ENCODE measurements around the gene GID4. TPM values are rescaled to one million over a fixed set of nuclear protein-coding genes. Genes with fewer than 3 reads are reported as not detected.

The GID4 gene
- total RNA-seq, 6 donors from 2014 or later: 6.3 to 17.1 (median 9.8) TPM

DNA sequence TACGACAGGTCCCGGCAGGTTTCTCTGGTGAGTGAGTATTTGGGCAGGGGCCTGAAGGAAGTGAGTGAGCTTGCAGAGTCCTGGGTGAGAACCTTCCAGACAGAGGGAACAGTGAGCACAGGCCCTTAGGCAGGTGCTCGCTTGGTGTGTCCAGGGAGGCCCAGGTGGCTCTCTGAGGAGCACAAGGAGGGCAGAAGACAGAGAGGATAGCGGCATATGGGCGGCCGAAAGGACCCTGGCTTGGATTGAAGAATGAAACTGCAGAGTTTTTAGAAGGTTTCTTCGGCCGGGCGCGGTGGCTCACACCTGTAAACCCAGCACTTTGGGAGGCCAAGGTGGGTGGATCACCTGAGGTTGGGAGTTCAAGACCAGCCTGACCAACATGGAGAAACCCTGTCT lies 55.2 kb downstream of the GID4 start:
- Histone ChIP-seq H3K27ac (no peak overlapping the region), H3K36me3 (peaks cover 13 to 76% (median 51%) of the 10 kb centered on the region in 4 donors), H3K4me1 (peaks cover 0 to 4% (median 2%) of the 10 kb centered on the region in 4 donors), H3K4me3 (no peak overlapping the region), H3K9me3 (no peaks in the 10 kb centered on the region), H3K27me3 (no peaks in the 10 kb centered on the region)
- ATAC-seq (ENCODE audit: low FRiP score in 2 of 2): no peak
- TF ChIP-seq POLR2AphosphoS5 (IDR thresholded peaks at IDR 0.05): no peak
- WGBS, 2 donors: 97 to 98% methylated on average over 10 of the region's 10 CpGs
- DNase-seq: no peak

DNA sequence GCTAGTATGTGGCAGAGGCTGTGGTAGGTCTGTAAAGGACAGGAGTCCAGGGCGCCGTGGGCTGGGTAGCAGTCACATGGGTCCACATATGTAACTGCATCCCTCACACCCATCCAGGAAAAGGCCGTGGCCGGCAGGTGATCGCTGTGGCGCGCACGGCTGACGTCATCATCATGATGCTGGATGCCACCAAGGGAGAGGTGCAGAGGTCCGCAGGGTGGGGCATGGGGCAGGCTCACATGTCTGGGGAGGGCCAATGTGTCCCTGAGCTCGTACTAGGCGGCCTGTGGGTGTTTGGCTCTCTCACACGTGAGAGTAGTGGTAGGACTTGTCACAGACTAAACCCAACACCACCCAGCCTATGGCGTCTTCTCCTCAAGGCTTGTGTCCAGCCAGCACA lies 60.3 kb downstream of the GID4 start:
- H3K27me3 ChIP-seq: no peaks in the 10 kb centered on the region
- peaks cover 20 to 89% (median 76%) of the 10 kb centered on the region in 4 donors for H3K36me3 ChIP-seq
- TF ChIP-seq, protein P1, sequence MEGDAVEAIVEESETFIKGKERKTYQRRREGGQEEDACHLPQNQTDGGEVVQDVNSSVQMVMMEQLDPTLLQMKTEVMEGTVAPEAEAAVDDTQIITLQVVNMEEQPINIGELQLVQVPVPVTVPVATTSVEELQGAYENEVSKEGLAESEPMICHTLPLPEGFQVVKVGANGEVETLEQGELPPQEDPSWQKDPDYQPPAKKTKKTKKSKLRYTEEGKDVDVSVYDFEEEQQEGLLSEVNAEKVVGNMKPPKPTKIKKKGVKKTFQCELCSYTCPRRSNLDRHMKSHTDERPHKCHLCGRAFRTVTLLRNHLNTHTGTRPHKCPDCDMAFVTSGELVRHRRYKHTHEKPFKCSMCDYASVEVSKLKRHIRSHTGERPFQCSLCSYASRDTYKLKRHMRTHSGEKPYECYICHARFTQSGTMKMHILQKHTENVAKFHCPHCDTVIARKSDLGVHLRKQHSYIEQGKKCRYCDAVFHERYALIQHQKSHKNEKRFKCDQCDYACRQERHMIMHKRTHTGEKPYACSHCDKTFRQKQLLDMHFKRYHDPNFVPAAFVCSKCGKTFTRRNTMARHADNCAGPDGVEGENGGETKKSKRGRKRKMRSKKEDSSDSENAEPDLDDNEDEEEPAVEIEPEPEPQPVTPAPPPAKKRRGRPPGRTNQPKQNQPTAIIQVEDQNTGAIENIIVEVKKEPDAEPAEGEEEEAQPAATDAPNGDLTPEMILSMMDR (IDR thresholded peaks at IDR 0.05): no peak
- TF ChIP-seq POLR2A (IDR thresholded peaks at IDR 0.05) (no peak), EP300 (IDR thresholded peaks at IDR 0.05) (no peak), POLR2AphosphoS5 (IDR thresholded peaks at IDR 0.05) (no peak)
- ATAC-seq (ENCODE audit: low FRiP score in 2 of 2) (no peak), DNase-seq (no peak)
- no peaks in the 10 kb centered on the region for H3K9me3 ChIP-seq
- 97 to 98% methylated on average over 9 to 14 of the region's 14 CpGs for WGBS, 2 donors
- no peaks in the 10 kb centered on the region for H3K4me1 ChIP-seq
- no peak overlapping the region for H3K4me3 ChIP-seq
- no peak overlapping the region for H3K27ac ChIP-seq

DNA sequence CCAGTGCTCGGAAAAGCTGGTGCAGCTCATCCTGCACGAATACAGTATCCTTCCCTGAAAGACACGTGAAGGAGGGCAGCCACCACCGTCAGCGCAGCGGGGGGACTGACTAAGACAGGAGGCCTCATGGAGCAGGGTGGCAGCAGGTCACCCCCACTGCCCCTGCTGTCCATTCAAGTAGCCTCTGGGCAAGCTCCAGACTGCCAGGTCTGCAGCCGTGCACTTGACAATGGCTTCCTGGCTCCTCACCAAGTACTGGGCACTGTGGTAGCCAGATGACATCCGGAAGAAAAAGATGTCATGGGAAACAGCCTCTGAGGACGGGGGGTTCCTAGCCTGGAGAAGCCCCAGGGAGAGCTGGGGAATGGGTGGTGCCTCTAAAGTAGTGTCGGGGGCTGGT lies 61.4 kb downstream of the GID4 start:
- WGBS, 2 donors: 79 to 92% methylated on average over 6 to 10 of the region's 10 CpGs
- DNase-seq: no peak
- TF ChIP-seq EP300 (IDR thresholded peaks at IDR 0.05): no peak
- TF ChIP-seq, protein P1 (IDR thresholded peaks at IDR 0.05): no peak
- TF ChIP-seq POLR2AphosphoS5 (IDR thresholded peaks at IDR 0.05): no peak
- no peak for TF ChIP-seq POLR2A (IDR thresholded peaks at IDR 0.05)
- no peak for ATAC-seq (ENCODE audit: low FRiP score in 2 of 2)
- no peak overlapping the region for H3K27ac ChIP-seq
- no peaks in the 10 kb centered on the region for H3K9me3 ChIP-seq
- no peaks in the 10 kb centered on the region for H3K4me1 ChIP-seq
- H3K36me3 ChIP-seq: peaks cover 20 to 92% (median 79%) of the 10 kb centered on the region in 4 donors
- H3K27me3 ChIP-seq: no peaks in the 10 kb centered on the region
- no peak overlapping the region for H3K4me3 ChIP-seq

DNA sequence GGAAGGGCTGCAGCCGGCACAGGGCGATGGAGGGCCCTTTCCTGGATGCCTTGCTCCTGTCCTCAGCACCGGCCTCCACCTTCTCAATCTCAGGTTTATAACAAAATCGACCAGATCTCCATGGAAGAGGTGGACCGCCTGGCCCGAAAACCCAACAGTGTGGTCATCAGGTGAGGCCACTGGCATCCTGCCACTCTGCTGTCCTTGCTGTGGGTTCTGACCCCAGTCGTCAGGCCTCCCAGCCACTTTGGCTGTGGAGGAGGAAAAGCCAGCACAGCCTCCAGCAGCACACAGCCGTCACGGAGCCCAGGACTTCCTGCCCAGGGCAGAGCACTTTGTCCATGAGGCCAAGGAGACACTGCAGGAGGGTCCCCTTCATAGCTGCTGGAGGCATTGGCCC lies 62.6 kb downstream of the GID4 start:
- Histone ChIP-seq H3K4me1 (no peaks in the 10 kb centered on the region), H3K9me3 (no peaks in the 10 kb centered on the region), H3K4me3 (no peak overlapping the region), H3K27ac (no peak overlapping the region), H3K36me3 (peaks cover 20 to 91% (median 72%) of the 10 kb centered on the region in 4 donors), H3K27me3 (no peaks in the 10 kb centered on the region)
- no peak for ATAC-seq (ENCODE audit: low FRiP score in 2 of 2)
- 86 to 100% methylated on average over 4 to 9 of the region's 9 CpGs for WGBS, 2 donors
- DNase-seq: no peak
- TF ChIP-seq EP300 (IDR thresholded peaks at IDR 0.05) (no peak), POLR2A (IDR thresholded peaks at IDR 0.05) (no peak), POLR2AphosphoS5 (IDR thresholded peaks at IDR 0.05) (no peak)
- TF ChIP-seq, protein P1 (IDR thresholded peaks at IDR 0.05): no peak

DNA sequence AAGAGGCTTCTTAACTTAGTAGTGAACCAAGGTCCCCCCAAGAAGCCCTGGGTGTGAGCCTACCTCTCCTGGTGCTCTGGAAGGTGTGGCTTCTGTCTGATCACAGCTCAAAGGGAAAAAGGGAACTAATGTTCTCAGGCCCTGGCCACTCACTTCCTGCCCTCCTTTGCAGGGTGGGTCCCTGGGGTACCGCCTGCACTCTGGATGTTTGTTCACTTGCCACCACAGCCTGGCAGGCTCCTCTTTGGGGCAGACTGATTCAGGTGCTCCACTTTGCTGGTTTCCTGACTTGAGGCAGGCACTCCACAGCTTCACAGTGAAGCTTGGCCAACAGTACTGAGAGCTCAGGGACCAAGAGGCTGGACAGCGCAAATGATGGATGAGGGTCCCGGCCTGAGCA lies 63.4 kb downstream of the GID4 start:
- 67 to 81% methylated on average over 1 to 3 of the region's 3 CpGs for WGBS, 2 donors
- no peak overlapping the region for H3K4me3 ChIP-seq
- no peaks in the 10 kb centered on the region for H3K27me3 ChIP-seq
- H3K36me3 ChIP-seq: peaks cover 20 to 91% (median 67%) of the 10 kb centered on the region in 4 donors
- H3K27ac ChIP-seq: no peak overlapping the region
- DNase-seq (no peak), ATAC-seq (ENCODE audit: low FRiP score in 2 of 2) (no peak)
- no peaks in the 10 kb centered on the region for H3K4me1 ChIP-seq
- TF ChIP-seq, protein P1 (IDR thresholded peaks at IDR 0.05): no peak
- TF ChIP-seq POLR2A (IDR thresholded peaks at IDR 0.05) (no peak), EP300 (IDR thresholded peaks at IDR 0.05) (no peak), POLR2AphosphoS5 (IDR thresholded peaks at IDR 0.05) (no peak)
- no peaks in the 10 kb centered on the region for H3K9me3 ChIP-seq
